IMR-90 (cell line): ENCODE results near the gene FTSJ3. TPM values are rescaled to one million over a fixed set of nuclear protein-coding genes. Genes with fewer than 3 reads are reported as not detected.

Experiments used
- ATAC-seq: fragments of 200-7000 bp; cut with Tn5 transposase; 2 replicates; pipeline ENCODE4 v1.9.1; 2020; ENCODE audit warnings: low read depth, mild to moderate bottlenecking, moderate library complexity
- BruUV-seq: library from RNA; stranded (reverse); fragments of 400-500 nt; replicated peaks from 2 replicates; lab custom pipeline; 2021; lab: Mats Ljungman, UMichigan
- CTCF ChIA-PET: fragments of 300-600 bp; formaldehyde crosslinking; extraction: SDS; loops from one replicate; lab custom pipeline; 2021; ENCODE audit warnings: antibody characterized with exemption; lab: Yijun Ruan, JAX
- POLR2A ChIA-PET: fragments of 300-600 bp; sonication (Branson Sonifier 250); formaldehyde crosslinking; loops from one replicate; lab custom pipeline; 2022; ENCODE audit warnings: antibody characterized with exemption; ENCODE audit not compliant: unreplicated experiment; lab: Charles Lee
- DNase-seq: peaks from one replicate; pipeline ENCODE4 v3.0.0; 2013
- H2AFZ ChIP-seq: replicated peaks from 2 replicates; pipeline ENCODE3; 2013; ENCODE audit warnings: low read length, mild to moderate bottlenecking; ENCODE audit not compliant: poor library complexity
- H2AK5ac ChIP-seq: 2 replicates; pipeline ENCODE4 v1.6.1; 2013; ENCODE audit warnings: low read depth, low read length, inconsistent platforms
- H2AK9ac ChIP-seq: replicated peaks from 2 replicates; pipeline ENCODE3; 2013; ENCODE audit warnings: mild to moderate bottlenecking, low read depth, low read length, moderate library complexity; ENCODE audit not compliant: poor library complexity
- H2BK120ac ChIP-seq: 2 replicates; pipeline ENCODE4 v1.6.1; 2013; ENCODE audit warnings: low read depth, low read length, inconsistent platforms
- H2BK15ac ChIP-seq: 3 replicates; pipeline ENCODE4 v1.6.1; 2013; ENCODE audit warnings: low read depth, low read length, inconsistent platforms
- H2BK20ac ChIP-seq: 2 replicates; pipeline ENCODE4 v1.6.1; 2013; ENCODE audit warnings: low read depth, mild to moderate bottlenecking, inconsistent platforms, low read length, moderate library complexity
- H2BK5ac ChIP-seq: 2 replicates; pipeline ENCODE4 v1.6.1; 2013; ENCODE audit warnings: mild to moderate bottlenecking, low read depth, low read length, inconsistent platforms; ENCODE audit not compliant: poor library complexity, severe bottlenecking
- H3K14ac ChIP-seq: replicated peaks from 2 replicates; pipeline ENCODE4 v1.6.1; 2013; ENCODE audit warnings: low read depth, low read length, inconsistent platforms
- H3K18ac ChIP-seq: 2 replicates; pipeline ENCODE4 v1.6.1; 2013; ENCODE audit warnings: low read depth, low read length, control low read depth
- H3K23ac ChIP-seq: 2 replicates; pipeline ENCODE4 v1.6.1; 2013; ENCODE audit warnings: low read depth, low read length, inconsistent platforms
- H3K27ac ChIP-seq: 2 replicates; pipeline ENCODE4 v1.5.1; 2013; ENCODE audit warnings: mild to moderate bottlenecking, control low read depth, low read length; ENCODE audit not compliant: insufficient read depth
- H3K27me3 ChIP-seq: 2 replicates; pipeline ENCODE4 v1.6.1; 2013; ENCODE audit warnings: low read length; ENCODE audit not compliant: control insufficient read depth, insufficient read depth
- H3K36me3 ChIP-seq: 2 replicates; pipeline ENCODE4 v1.6.1; 2013; ENCODE audit warnings: low read length, mixed read lengths; ENCODE audit not compliant: control insufficient read depth, insufficient read depth
- H3K4ac ChIP-seq: 2 replicates; pipeline ENCODE4 v1.6.1; 2013; ENCODE audit warnings: low read depth, low read length, inconsistent platforms
- H3K4me1 ChIP-seq: 2 replicates; pipeline ENCODE4 v1.6.1; 2013; ENCODE audit warnings: low read length, mixed read lengths; ENCODE audit not compliant: control insufficient read depth, insufficient read depth
- H3K4me2 ChIP-seq: 2 replicates; pipeline ENCODE4 v1.6.1; 2013; ENCODE audit warnings: low read depth, mild to moderate bottlenecking, control low read depth, low read length, moderate library complexity
- H3K4me3 ChIP-seq: 2 replicates; pipeline ENCODE4 v1.5.1; 2013; ENCODE audit warnings: low read depth, mild to moderate bottlenecking, control low read depth, low read length, moderate library complexity; ENCODE audit not compliant: insufficient read depth
- H3K56ac ChIP-seq: 2 replicates; pipeline ENCODE4 v1.6.1; 2013; ENCODE audit warnings: low read length, inconsistent platforms; ENCODE audit not compliant: insufficient read depth; ENCODE audit errors: extremely low read depth
- H3K79me1 ChIP-seq, 2 experiments: 2 replicates each; pipeline ENCODE4 v1.6.1; 2013; ENCODE audit warnings: low read length in 2 of 2, inconsistent platforms in 1 of 2, low read depth in 1 of 2
- H3K9ac ChIP-seq: 2 replicates; pipeline ENCODE4 v1.6.1; 2013; ENCODE audit warnings: low read depth, low read length, control low read depth
- H3K9me1 ChIP-seq: 2 replicates; pipeline ENCODE4 v1.6.1; 2013; ENCODE audit warnings: low read length, inconsistent platforms; ENCODE audit not compliant: insufficient read depth
- H3K9me3 ChIP-seq: 2 replicates; pipeline ENCODE4 v1.6.1; 2013; ENCODE audit warnings: low read length; ENCODE audit not compliant: control insufficient read depth, insufficient read depth
- H4K20me1 ChIP-seq: 2 replicates; pipeline ENCODE4 v1.6.1; 2013; ENCODE audit warnings: low read length, inconsistent platforms; ENCODE audit not compliant: insufficient read depth
- H4K5ac ChIP-seq: 2 replicates; pipeline ENCODE4 v1.6.1; 2013; ENCODE audit warnings: mild to moderate bottlenecking, low read depth, low read length, control low read depth
- H4K8ac ChIP-seq, 2 experiments: 2 replicates each; pipeline ENCODE4 v1.6.1; 2013; ENCODE audit warnings: low read depth in 2 of 2, low read length in 2 of 2, control low read depth in 1 of 2, inconsistent platforms in 1 of 2
- H4K91ac ChIP-seq: 2 replicates; pipeline ENCODE4 v1.6.1; 2013; ENCODE audit warnings: low read depth, low read length, inconsistent platforms; ENCODE audit not compliant: insufficient read depth
- BHLHE40 ChIP-seq: fragments of 150-350 bp; IDR thresholded peaks from 2 replicates; pipeline ENCODE4 v1.6.1; 2016; ENCODE audit warnings: mild to moderate bottlenecking, low read depth, low read length
- CEBPB ChIP-seq: IDR thresholded peaks from 2 replicates; pipeline ENCODE4 v1.6.1; 2012; ENCODE audit warnings: low read depth, low read length, improper control_type of control experiment
- FOS ChIP-seq: fragments of 150-350 bp; IDR thresholded peaks from 2 replicates; pipeline ENCODE4 v1.6.1; 2016; ENCODE audit warnings: low read depth, low read length
- MAFK ChIP-seq: IDR thresholded peaks from 2 replicates; pipeline ENCODE4 v1.6.1; 2012; ENCODE audit warnings: low read depth, low read length, improper control_type of control experiment
- MAZ ChIP-seq: IDR thresholded peaks from 2 replicates; pipeline ENCODE4 v1.6.1; 2012; ENCODE audit warnings: low read depth, mild to moderate bottlenecking, low read length, improper control_type of control experiment, moderate library complexity, borderline replicate concordance
- NFE2L2 ChIP-seq: fragments of 150-350 bp; IDR thresholded peaks from 2 replicates; pipeline ENCODE4 v1.6.1; 2016; ENCODE audit warnings: low read depth, mild to moderate bottlenecking, low read length
- RAD21 ChIP-seq: IDR thresholded peaks from 2 replicates; pipeline ENCODE4 v1.6.1; 2012; ENCODE audit warnings: low read length, improper control_type of control experiment
- SMC3 ChIP-seq: fragments of 150-350 bp; IDR thresholded peaks from 2 replicates; pipeline ENCODE4 v1.6.1; 2016; ENCODE audit warnings: low read depth, mild to moderate bottlenecking, antibody characterized with exemption, low read length, moderate library complexity
- WGBS, 2 experiments: methylation state at CpG; one replicate each; pipeline versions ENCODE4 v1.1.5 to v1.1.7; 2013; ENCODE audit warnings: missing lambda C conversion rate in 2 of 2; ENCODE audit not compliant: insufficient read length in 1 of 2; ENCODE audit errors: extremely low coverage in 2 of 2; 5-methylcytosine and 5-hydroxymethylcytosine counted together
- dilution Hi-C: fragments of 300-500 bp; cut with HindIII; formaldehyde crosslinking; loops from one replicate; pipeline ENCODE4 v1.14.3; 2018; ENCODE audit warnings: low sequenced_read_pairs; ENCODE audit not compliant: unreplicated experiment
- in situ Hi-C: fragments of 300-500 bp; cut with MboI; formaldehyde crosslinking; loops from 3 replicates; pipeline ENCODE4 v1.14.3; 2019; ENCODE audit warnings: low sequenced_read_pairs, inconsistent platforms, mixed read lengths
- intact Hi-C: fragments of 100-400 bp; cut with micrococcal nuclease; formaldehyde crosslinking; loops from 2 replicates; pipeline ENCODE4 v1.10.0; 2022
- polyA plus RNA-seq, 3 experiments: library from polyadenylated mRNA; depleted of rRNA; stranded (reverse); fragments of >200 nt; gene quantifications; 2 replicates each; pipeline ENCODE4 v1.2.3, GENCODE V29; 2012; ENCODE audit warnings: low replicate concordance in 1 of 3
- total RNA-seq: library from RNA; depleted of rRNA; stranded (reverse); fragments of >200 nt; gene quantifications from 2 replicates; pipeline ENCODE4 v1.2.3, GENCODE V29; 2012

FTSJ3 gene
- total and polyA plus RNA-seq, 2 of the 4 experiments (the other 2 are of a cell fraction): 51.3 to 68.1 TPM

- intact Hi-C loops (no loop called here), dilution Hi-C loops (no loop called here), in situ Hi-C loops (no loop called here)
- Histone ChIP-seq H3K56ac (no peak overlapping the region), H3K27ac (no peak overlapping the region), H4K20me1 (peaks cover 41% of the 10 kb centered on the region), H2BK20ac (no peak overlapping the region), H3K36me3 (peaks cover 70% of the 10 kb centered on the region), H2BK5ac (no peak overlapping the region), H2AK5ac (no peak overlapping the region), H2AFZ (peak overlapping the region; percentile 33), H4K5ac (no peak overlapping the region), H3K14ac (no peak overlapping the region), H3K79me1 (peaks cover 30 to 74% of the 10 kb centered on the region in 2 experiments), H3K9ac (no peak overlapping the region), H3K4me3 (no peak overlapping the region), H2BK15ac (no peak overlapping the region), H4K8ac (no peak overlapping the region), H3K9me1 (no peaks in the 10 kb centered on the region), H3K4me2 (no peak overlapping the region), H4K91ac (no peak overlapping the region), H2AK9ac (no peak overlapping the region), H3K9me3 (no peaks in the 10 kb centered on the region), H3K4ac (no peak overlapping the region), H3K23ac (no peak overlapping the region), H3K18ac (no peak overlapping the region), H2BK120ac (no peak overlapping the region), H3K27me3 (no peaks in the 10 kb centered on the region), H3K4me1 (peaks cover 1% of the 10 kb centered on the region; the same call in 1 of the 2 replicates)
- ATAC-seq (no peak), DNase-seq (no peak)
- POLR2A ChIA-PET: no interaction called here
- no peak for TF ChIP-seq MAFK
- no peak for TF ChIP-seq CEBPB
- TF ChIP-seq SMC3: no peak
- TF ChIP-seq BHLHE40: no peak
- TF ChIP-seq RAD21: no peak
- no peak for TF ChIP-seq NFE2L2
- TF ChIP-seq FOS: no peak
- TF ChIP-seq MAZ: no peak
- CTCF ChIA-PET: no interaction called here
- no CpG with 5 or more reads among the region's 5 CpGs for WGBS, 2 experiments
- no TSS peak for BruUV-seq
Observed at GRCh38 chr17:63832014-63832413, 4.6 kb upstream of the FTSJ3 start.
